GM23248 (cell line): ENCODE data around the gene ZNF507.

Experiments
- EZH2 ChIP-seq: fragments of 200-600 bp; sonication (generic); IDR thresholded peaks from 2 replicates; pipeline ENCODE4 v1.6.1; 2018; ENCODE audit warnings: antibody characterized with exemption, mild to moderate bottlenecking; ENCODE audit not compliant: insufficient read depth, poor library complexity, severe bottlenecking
- EZH2phosphoT487 ChIP-seq: fragments of 200-600 bp; sonication (generic); IDR thresholded peaks from 2 replicates; pipeline ENCODE4 v1.6.1; 2018; ENCODE audit warnings: antibody characterized with exemption, moderate library complexity, mild to moderate bottlenecking, low read depth; ENCODE audit not compliant: insufficient read depth

DNA sequence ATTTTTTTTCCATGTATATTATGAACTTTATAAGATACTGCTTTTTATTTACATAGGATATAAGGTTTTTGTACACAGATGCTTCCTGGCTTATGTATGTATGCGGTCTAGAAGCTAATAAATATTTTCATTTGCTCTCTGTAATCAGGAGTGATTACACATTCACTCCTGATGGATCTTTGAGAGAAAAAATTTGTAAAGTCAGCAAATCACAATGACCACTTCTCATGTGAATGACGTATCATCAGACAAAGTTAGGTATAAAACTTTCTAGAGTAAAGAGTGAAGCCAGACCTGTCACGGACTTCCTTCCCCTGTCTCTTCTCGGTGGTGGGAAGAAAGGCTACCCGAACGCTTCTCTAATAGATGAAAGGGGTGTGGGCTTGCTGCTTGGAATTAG is 91.3 kb downstream of the ZNF507 start:
- no peak for TF ChIP-seq EZH2
- TF ChIP-seq EZH2phosphoT487: no peak
